ENCODE results near the gene NME7. TPM values are rescaled to one million over a fixed set of nuclear protein-coding genes. Genes with fewer than 3 reads are reported as not detected.
A peak's percentile ranks its signal among the peaks of the same experiment; 100 is the strongest.

NME7 gene
- polyA plus RNA-seq, 1 of the 3 experiments (the other 2 are of a cell fraction): 13.7 TPM

- POLR2A ChIA-PET: no interaction called here
- Histone ChIP-seq H2AFZ (ENCODE audit: low read depth) (no peak overlapping the region), H3K27ac (ENCODE audit: low read depth in 2 of 2, low read length in 1 of 2) (peak overlapping the region; percentile 63 to 80; a peak in 2 of 4 replicates), H3F3A (replicated peaks; ENCODE audit: insufficient read depth) (peaks cover 13% of the 10 kb centered on the region), H3K4me3 (ENCODE audit: low read depth in 2 of 2, low read length in 1 of 2) (no peak overlapping the region), H3K4me1 (ENCODE audit: control insufficient read depth in 1 of 2, insufficient read depth in 2 of 2, low read depth in 1 of 2, low read length in 1 of 2) (peaks cover 0 to 7% of the 10 kb centered on the region in 2 experiments; a peak in 1 of 4 replicates), H3K9me3 (no peaks in the 10 kb centered on the region), H3K9me2 (no peaks in the 10 kb centered on the region), H3K9ac (no peak overlapping the region), H3K79me2 (ENCODE audit: insufficient read depth) (no peaks in the 10 kb centered on the region), H4K20me1 (ENCODE audit: insufficient read depth) (no peaks in the 10 kb centered on the region), H3K27me3 (ENCODE audit: insufficient read depth) (no peaks in the 10 kb centered on the region), H3K4me2 (no peak overlapping the region), H3K36me3 (replicated peaks in 1 of 2; ENCODE audit: control insufficient read depth in 1 of 2, insufficient read depth in 2 of 2, low read length in 1 of 2) (peaks cover 0 to 2% of the 10 kb centered on the region in 2 experiments)
- CTCF ChIA-PET: no interaction called here
- WGBS (ENCODE audit: low lambda C conversion rate): 77% methylated on average over 1 of the region's 1 CpG
- TF ChIP-seq JUND (IDR thresholded peaks at IDR 0.05): peak; percentile 38; the same call in 1 of the 2 replicates
- no peak for TF ChIP-seq CHD2 (IDR thresholded peaks at IDR 0.05; ENCODE audit: low read length, partially characterized antibody)
- 0 out of 2 replicates have a peak, but pooled peaks have one; percentile 13 for TF ChIP-seq POLR2AphosphoS5 (IDR thresholded peaks at IDR 0.05; ENCODE audit: low read depth, low read length)
- TF ChIP-seq TCF12 (IDR thresholded peaks at IDR 0.05): peak; percentile 84
- TF ChIP-seq RXRA (IDR thresholded peaks at IDR 0.05; ENCODE audit: borderline replicate concordance, low read depth): no peak
- peak; percentile 81 for TF ChIP-seq PBX3 (IDR thresholded peaks at IDR 0.05)
- TF ChIP-seq RFX5 (IDR thresholded peaks at IDR 0.05; ENCODE audit: low read length): no peak
- TF ChIP-seq EP300 (IDR thresholded peaks at IDR 0.05; ENCODE audit: borderline replicate concordance in 1 of 2, low read depth in 1 of 2, low read length in 1 of 2): peak in 1 of 2 experiments; percentile 39; a peak in 1 of 4 replicates
- no peak for TF ChIP-seq FOXM1 (IDR thresholded peaks at IDR 0.05; ENCODE audit: low read depth)
- TF ChIP-seq NFIC (IDR thresholded peaks at IDR 0.05; ENCODE audit: borderline replicate concordance): peak; percentile 81
- DNase-seq: no peak
These were observed 159.6 kb downstream of the NME7 start for GRCh38 chr1:169207797-169208520.

GRCh38 chr1:169204157-169204556 is 163.4 kb downstream of the NME7 start:
- Histone ChIP-seq H3K4me2 (no peak overlapping the region), H3K4me1 (ENCODE audit: control insufficient read depth in 1 of 2, insufficient read depth in 2 of 2, low read depth in 1 of 2, low read length in 1 of 2) (peaks cover 0 to 7% of the 10 kb centered on the region in 2 experiments; a peak in 1 of 4 replicates), H3K27ac (ENCODE audit: low read depth in 2 of 2, low read length in 1 of 2) (no peak overlapping the region), H3K9ac (no peak overlapping the region), H2AFZ (ENCODE audit: low read depth) (no peak overlapping the region), H3K4me3 (ENCODE audit: low read depth in 2 of 2, low read length in 1 of 2) (no peak overlapping the region), H3K36me3 (replicated peaks in 1 of 2; ENCODE audit: control insufficient read depth in 1 of 2, insufficient read depth in 2 of 2, low read length in 1 of 2) (peaks cover 0 to 2% of the 10 kb centered on the region in 2 experiments), H3F3A (replicated peaks; ENCODE audit: insufficient read depth) (peaks cover 13% of the 10 kb centered on the region), H3K9me3 (no peaks in the 10 kb centered on the region), H4K20me1 (ENCODE audit: insufficient read depth) (no peaks in the 10 kb centered on the region), H3K27me3 (ENCODE audit: insufficient read depth) (no peaks in the 10 kb centered on the region), H3K79me2 (ENCODE audit: insufficient read depth) (no peaks in the 10 kb centered on the region), H3K9me2 (no peaks in the 10 kb centered on the region)
- TF ChIP-seq NFIC (IDR thresholded peaks at IDR 0.05; ENCODE audit: borderline replicate concordance) (no peak), ELF1 (IDR thresholded peaks at IDR 0.05) (no peak), TAF1 (IDR thresholded peaks at IDR 0.05; ENCODE audit: borderline replicate concordance, low read depth, low read length) (no peak), USF2 (IDR thresholded peaks at IDR 0.05; ENCODE audit: borderline replicate concordance, low read depth, low read length) (no peak), MXI1 (IDR thresholded peaks at IDR 0.05; ENCODE audit: low read depth, low read length) (no peak), RAD21 (IDR thresholded peaks at IDR 0.05; ENCODE audit: low read length) (no peak), USF1 (IDR thresholded peaks at IDR 0.05; ENCODE audit: borderline replicate concordance, low read depth) (no peak), MAX (IDR thresholded peaks at IDR 0.05; ENCODE audit: low read depth) (no peak), PBX3 (IDR thresholded peaks at IDR 0.05) (no peak), JUND (IDR thresholded peaks at IDR 0.05) (no peak), SMC3 (IDR thresholded peaks at IDR 0.05; ENCODE audit: low read depth, low read length) (no peak)
- ChIA-PET POLR2A (no interaction called here), CTCF (no interaction called here)
- DNase-seq: no peak

Measured in SK-N-SH (cell line).